NCI-H128 (cell line): ENCODE measurements around the gene FUZ.
A peak's percentile ranks its signal among the peaks of the same experiment; 100 is the strongest.

Experiments
- DNase-seq: peaks from one replicate; lab custom pipeline; 2025; ENCODE audit not compliant: unreplicated experiment; lab: John Stamatoyannopoulos, UW

Gene FUZ

GRCh38 chr19:49851456-49852259 lies 38.6 kb upstream of the FUZ start:
- no peak for DNase-seq

DNA sequence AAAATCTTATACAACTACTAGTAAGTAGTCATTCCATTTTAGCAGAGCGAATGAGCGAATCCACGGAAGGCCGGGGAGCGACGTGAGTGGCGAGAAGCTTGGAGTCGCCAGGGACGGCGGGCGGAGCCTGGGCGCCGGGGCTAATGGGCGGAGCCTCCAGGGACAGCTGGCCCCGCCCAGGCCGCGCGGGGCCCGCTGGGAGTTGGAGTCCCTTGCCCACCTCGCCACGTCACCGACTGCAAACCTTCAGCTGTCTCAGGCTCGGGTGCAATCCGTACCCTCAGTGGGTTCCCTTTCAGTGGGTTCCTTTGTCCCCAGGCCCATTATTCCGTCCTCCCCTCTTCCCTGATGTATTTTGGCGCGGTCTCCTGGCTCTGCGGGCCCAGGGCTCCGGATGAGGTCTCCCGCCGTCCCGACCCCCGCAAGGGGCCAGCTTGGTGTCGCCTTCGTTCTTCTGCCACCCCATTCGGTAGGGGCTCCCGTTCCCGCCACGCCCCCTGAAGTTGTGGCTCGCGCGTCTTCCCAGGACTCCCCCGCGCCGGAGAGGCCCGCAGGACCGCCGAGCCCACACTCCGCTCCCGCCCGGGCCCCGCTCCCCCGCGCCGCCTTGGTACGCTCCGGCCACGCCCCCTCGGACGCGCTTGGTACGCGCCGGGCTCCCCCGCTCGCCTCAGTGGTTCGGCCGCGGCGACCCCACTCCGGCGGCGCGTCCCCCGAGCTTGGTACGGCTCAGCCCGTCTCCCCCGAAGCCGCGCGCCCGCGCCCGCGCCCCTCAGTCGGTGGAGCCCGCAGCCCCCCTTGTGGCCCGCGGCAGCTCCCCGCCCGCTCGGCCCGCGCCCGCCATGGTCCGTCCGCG lies 37.6 kb upstream of the FUZ start, which contains the start of gene PTOV1:
TSS of gene PTOV1 (plus strand) at position 673 of the 856 bp plus-strand sequence.
- DNase-seq = peak; percentile 86

DNA sequence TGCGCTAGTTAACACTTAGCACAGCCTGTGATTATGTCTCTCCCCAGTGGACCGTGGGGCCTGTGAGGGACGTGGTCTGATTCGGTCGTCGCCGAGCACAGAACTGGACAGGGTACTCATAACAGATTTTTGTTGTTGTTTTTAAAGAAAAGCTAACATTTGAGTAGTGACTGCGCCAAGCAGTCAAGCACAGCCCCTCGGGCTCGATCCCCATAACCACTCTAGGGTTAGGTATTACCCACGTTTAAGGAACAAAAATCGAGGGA lies 37.1 kb upstream of the FUZ start:
- DNase-seq = no peak

GRCh38 chr19:49849433-49850220 lies 36.5 kb upstream of the FUZ start:
- DNase-seq = no peak

GRCh38 chr19:49848938-49849337 lies 35.8 kb upstream of the FUZ start:
- no peak for DNase-seq

- no peak for DNase-seq
Measured at GRCh38 chr19:49847731-49848696, 34.9 kb upstream of the FUZ start.

GRCh38 chr19:49846408-49846807 lies 33.3 kb upstream of the FUZ start:
- no peak for DNase-seq

GRCh38 chr19:49845414-49845813 lies 32.3 kb upstream of the FUZ start:
- DNase-seq = no peak

DNA sequence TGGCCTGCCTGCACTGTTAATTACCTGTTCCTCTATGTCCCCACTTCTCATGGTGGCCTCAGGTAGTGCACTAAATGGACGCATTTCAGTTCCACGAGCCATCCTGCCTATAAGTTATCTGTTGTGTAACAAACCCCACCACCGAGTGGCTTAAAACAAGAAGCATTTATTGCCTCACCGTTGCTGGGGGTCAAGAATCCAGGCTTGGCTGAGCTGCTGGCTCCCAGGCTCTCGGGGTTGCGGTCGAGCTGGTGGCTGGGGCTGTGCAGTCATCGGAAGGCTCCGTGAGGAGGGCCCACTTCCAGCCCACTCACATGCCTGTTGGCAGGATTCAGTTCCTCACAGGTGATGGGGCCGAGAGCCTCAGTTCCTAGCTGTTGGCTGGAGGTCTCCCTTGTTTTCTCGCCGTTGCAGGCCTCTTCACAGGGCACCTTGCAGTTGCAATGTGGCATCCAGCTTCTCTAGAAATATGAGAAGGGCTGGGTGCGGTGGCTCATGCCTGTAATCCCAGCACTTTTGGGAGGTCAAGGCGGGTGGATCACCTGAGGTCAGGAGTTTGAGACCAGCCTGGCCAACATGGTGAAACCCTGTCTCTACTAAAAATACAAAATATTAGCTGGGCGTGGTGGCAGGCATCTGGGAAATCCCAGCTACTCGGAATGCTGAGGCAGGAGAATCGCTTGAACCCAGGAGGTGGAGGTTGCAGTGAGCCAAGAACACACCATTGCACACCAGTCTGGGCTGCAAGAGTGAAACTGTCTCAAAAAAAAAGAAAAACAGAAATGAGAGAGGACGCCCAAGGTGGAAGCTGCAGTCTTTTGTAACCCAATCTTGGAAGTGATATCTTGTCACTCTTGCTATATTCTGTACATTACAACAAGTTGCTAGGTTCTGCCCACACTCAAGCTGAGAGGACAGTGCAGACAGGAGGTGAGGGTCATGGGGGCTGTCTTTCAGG lies 31.3 kb upstream of the FUZ start:
- no peak for DNase-seq

DNA sequence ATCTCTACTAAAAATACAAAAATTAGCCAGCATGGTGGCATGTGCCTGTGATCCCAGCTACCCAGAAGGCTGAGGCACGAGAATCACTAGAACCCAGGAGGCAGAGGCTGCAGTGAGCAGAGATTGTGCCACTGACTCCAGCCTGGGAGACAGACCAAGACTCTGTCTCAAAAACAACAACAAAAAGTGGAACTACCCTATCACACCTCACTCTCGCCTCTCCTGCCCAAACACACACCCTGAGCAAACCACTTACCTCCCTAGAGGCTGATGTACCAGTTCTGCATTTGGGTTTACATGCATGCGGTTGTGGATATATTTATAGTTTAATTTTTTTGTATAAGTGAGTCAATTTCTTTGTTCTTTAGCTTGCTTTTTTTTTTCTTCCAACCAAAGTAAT lies 30.2 kb upstream of the FUZ start:
- DNase-seq = no peak

DNA sequence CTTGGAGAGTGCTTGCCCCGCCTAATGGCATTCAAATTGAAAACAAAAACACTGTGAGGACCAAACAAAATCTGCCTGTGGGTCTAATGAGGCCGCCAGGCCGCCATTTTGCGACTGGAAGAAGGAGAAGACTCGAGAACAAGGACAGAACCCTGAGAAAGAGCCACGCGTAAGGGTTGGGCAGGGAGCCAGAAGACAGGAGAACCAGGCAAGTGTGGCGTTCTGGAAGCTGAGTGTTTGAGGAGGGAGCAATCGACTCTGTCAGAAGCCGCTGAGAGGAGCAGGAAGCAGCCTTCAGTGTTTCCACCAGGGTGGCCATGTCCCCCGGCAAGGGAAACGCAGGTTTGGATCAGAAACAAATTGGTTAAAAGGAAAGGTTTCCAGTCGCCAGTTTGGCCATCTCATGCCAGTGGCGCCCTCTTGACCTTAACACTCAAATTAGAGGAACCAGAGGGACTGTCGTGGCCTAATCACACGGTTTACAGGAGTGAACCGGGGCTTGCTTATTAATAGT lies 27.7 kb upstream of the FUZ start:
- no peak for DNase-seq

- DNase-seq = no peak
Measured at GRCh38 chr19:49840321-49840720, 27.2 kb upstream of the FUZ start.

DNA sequence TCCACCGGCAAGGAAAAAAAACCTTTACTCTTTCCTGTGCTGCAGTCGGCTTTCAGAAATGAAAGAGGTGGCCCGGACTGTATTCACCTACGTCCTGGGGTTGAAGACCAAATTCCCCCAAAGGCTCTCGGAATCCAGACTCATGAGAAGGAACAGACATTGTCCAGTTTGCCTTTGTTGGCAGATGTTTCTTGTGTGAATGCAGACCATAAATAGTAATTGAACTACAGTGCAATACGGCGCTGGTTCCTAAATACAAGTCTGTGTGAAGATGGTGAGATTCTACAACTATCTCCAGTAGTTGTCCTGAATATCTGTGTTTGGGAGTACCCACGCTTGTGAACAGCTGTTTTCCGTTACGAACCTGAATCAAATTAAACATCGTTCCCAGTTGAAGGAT lies 26.6 kb upstream of the FUZ start:
- DNase-seq = no peak

- DNase-seq = no peak
Measured at GRCh38 chr19:49838885-49839588, 25.9 kb upstream of the FUZ start.

- DNase-seq = no peak
Measured at GRCh38 chr19:49837425-49837824, 24.3 kb upstream of the FUZ start.

DNA sequence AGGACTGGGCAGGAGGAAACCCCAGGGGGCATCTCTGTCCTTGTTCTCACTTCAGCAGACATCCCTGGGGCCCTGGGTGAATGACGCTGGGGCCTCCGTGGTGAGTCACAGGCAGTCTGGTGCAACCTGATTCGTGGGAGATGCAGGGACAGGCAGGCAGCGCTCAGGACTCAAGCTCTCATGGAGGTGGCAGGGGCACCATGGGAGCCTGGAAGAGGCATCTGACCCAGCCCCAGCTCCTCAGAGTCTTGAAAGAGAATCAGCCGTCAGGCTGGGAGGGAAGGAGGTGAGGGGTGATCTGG lies 23.9 kb upstream of the FUZ start:
- no peak for DNase-seq

GRCh38 chr19:49836176-49837008 lies 23.3 kb upstream of the FUZ start:
- no peak for DNase-seq

GRCh38 chr19:49835562-49835961 lies 22.5 kb upstream of the FUZ start:
- DNase-seq = no peak
